ENCODE measurements around the gene CD53.

GRCh38 chr1:110912784-110913183 is 39.8 kb downstream of the CD53 start:
- TF ChIP-seq CTCF (IDR thresholded peaks at IDR 0.05 in 4 of 5, conservative IDR thresholded peaks at IDR 0.05 in 1 of 5) = no peak
- no peak for TF ChIP-seq POLR2A (IDR thresholded peaks at IDR 0.05)

Measured in gastrocnemius medialis (tissue), 4 donors.